ENCODE data around the gene IPO13.
A peak's percentile ranks its signal among the peaks of the same experiment; 100 is the strongest.

Gene IPO13, protein sequence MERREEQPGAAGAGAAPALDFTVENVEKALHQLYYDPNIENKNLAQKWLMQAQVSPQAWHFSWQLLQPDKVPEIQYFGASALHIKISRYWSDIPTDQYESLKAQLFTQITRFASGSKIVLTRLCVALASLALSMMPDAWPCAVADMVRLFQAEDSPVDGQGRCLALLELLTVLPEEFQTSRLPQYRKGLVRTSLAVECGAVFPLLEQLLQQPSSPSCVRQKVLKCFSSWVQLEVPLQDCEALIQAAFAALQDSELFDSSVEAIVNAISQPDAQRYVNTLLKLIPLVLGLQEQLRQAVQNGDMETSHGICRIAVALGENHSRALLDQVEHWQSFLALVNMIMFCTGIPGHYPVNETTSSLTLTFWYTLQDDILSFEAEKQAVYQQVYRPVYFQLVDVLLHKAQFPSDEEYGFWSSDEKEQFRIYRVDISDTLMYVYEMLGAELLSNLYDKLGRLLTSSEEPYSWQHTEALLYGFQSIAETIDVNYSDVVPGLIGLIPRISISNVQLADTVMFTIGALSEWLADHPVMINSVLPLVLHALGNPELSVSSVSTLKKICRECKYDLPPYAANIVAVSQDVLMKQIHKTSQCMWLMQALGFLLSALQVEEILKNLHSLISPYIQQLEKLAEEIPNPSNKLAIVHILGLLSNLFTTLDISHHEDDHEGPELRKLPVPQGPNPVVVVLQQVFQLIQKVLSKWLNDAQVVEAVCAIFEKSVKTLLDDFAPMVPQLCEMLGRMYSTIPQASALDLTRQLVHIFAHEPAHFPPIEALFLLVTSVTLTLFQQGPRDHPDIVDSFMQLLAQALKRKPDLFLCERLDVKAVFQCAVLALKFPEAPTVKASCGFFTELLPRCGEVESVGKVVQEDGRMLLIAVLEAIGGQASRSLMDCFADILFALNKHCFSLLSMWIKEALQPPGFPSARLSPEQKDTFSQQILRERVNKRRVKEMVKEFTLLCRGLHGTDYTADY

DNA sequence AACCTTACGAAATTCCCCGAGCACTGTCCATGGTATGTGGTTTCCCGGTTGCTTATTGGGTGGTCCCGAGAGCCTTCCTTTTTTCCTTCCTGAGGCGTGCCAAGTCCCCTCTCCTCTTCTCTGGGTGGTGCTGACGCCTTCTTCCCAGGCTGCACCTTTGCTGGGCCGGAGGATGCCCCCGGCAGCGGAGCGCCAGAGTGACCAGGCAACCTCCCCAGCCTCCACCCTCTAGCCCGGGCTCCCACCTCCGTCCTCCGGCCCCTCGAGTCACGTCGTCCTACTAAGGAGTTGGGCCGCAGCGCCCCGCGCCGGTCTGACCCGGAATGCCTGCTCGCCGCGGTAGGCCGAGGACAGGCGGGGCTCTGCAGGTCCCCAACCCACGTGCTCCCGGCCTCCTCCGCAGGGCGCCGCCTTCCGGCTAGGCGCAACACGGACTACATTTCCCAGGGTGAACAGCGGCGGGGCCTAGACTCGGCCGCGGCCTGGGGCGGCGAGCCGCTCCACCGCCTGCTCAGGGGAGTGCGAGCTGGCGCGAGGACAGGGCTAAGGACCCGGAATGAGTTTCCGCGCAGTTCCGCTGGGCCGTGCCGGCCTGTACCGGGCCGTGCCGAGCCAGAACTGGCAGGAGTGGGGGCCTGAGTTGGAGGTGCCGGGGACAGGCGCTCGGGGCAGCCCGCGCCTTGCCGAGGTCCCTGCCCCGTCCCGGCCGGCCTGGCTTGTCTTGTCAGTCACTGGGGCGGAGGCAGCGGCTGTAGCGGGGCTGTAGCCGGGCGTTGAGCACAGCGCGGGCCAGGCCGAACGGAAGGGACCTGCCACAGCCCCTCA, at the start of gene IPO13:
IPO13 (plus strand) TSS at position 715 of the 825 bp plus-strand sequence. CDS start 651 bp downstream, outside the sequence.
- Histone ChIP-seq H3K4me1 (ENCODE audit: low read length) (peaks cover 6% of the 10 kb centered on the region), H3K9ac (ENCODE audit: low read length) (peak within 1 kb of the TSS; percentile 86), H3K4me3 (ENCODE audit: low read length) (peak within 1 kb of the TSS; percentile 96), H3K36me3 (replicated peaks; ENCODE audit: low read depth, low read length) (no peaks in the 10 kb centered on the region), H3K4me2 (ENCODE audit: low read length) (peak within 1 kb of the TSS; percentile 98), H3K27me3 (ENCODE audit: low read depth, low read length) (no peaks in the 10 kb centered on the region), H3K27ac (ENCODE audit: low read length) (peak within 1 kb of the TSS; percentile 78), H2AFZ (ENCODE audit: low read depth, low read length) (peak within 1 kb of the TSS; percentile 78), H3K9me3 (ENCODE audit: insufficient read depth, low read length) (no peaks in the 10 kb centered on the region), H4K20me1 (ENCODE audit: insufficient read depth, low read length) (no peaks in the 10 kb centered on the region), H3K79me2 (ENCODE audit: low read length) (peaks cover 30% of the 10 kb centered on the region)
- no peak for TF ChIP-seq EZH2phosphoT487 (IDR thresholded peaks at IDR 0.05; ENCODE audit: low read depth)
- TF ChIP-seq, protein P1, sequence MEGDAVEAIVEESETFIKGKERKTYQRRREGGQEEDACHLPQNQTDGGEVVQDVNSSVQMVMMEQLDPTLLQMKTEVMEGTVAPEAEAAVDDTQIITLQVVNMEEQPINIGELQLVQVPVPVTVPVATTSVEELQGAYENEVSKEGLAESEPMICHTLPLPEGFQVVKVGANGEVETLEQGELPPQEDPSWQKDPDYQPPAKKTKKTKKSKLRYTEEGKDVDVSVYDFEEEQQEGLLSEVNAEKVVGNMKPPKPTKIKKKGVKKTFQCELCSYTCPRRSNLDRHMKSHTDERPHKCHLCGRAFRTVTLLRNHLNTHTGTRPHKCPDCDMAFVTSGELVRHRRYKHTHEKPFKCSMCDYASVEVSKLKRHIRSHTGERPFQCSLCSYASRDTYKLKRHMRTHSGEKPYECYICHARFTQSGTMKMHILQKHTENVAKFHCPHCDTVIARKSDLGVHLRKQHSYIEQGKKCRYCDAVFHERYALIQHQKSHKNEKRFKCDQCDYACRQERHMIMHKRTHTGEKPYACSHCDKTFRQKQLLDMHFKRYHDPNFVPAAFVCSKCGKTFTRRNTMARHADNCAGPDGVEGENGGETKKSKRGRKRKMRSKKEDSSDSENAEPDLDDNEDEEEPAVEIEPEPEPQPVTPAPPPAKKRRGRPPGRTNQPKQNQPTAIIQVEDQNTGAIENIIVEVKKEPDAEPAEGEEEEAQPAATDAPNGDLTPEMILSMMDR (IDR thresholded peaks at IDR 0.05; ENCODE audit: low read depth, low read length): peak; percentile 51

- Histone ChIP-seq H3K79me2 (ENCODE audit: low read length) (no peaks in the 10 kb centered on the region), H3K4me1 (ENCODE audit: low read length) (no peaks in the 10 kb centered on the region), H4K20me1 (ENCODE audit: insufficient read depth, low read length) (no peaks in the 10 kb centered on the region), H3K4me2 (ENCODE audit: low read length) (no peak overlapping the region), H3K36me3 (replicated peaks; ENCODE audit: low read depth, low read length) (no peaks in the 10 kb centered on the region), H3K9me3 (ENCODE audit: insufficient read depth, low read length) (no peaks in the 10 kb centered on the region), H3K9ac (ENCODE audit: low read length) (no peak overlapping the region), H3K27ac (ENCODE audit: low read length) (no peak overlapping the region), H3K27me3 (ENCODE audit: low read depth, low read length) (no peaks in the 10 kb centered on the region), H2AFZ (ENCODE audit: low read depth, low read length) (no peak overlapping the region), H3K4me3 (ENCODE audit: low read length) (no peak overlapping the region)
- TF ChIP-seq EZH2phosphoT487 (IDR thresholded peaks at IDR 0.05; ENCODE audit: low read depth): no peak
- TF ChIP-seq, protein P1 (IDR thresholded peaks at IDR 0.05; ENCODE audit: low read depth, low read length): no peak
Measured at GRCh38 chr1:43898981-43899380, 47.8 kb upstream of the IPO13 start.

DNA sequence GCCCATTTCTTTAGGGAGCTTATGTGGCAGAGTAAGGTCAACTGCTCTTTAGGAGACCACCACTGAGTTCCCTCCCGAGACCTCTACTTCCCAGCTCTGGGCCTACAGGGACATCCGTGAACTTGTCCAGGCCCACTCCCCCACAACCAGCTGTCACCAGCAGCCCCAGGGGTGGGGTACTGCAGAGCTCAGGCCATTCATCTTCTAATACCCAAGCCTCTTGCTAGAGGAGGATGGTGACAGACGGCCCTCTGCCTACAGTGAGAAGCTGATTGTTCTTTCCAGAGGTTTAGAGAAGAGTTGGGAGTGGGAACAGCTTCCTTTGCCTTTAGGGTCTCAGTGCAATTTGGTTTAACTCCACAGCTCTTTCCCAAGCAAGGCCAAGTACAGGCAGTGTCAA, 46.4 kb upstream of the IPO13 start:
- no peak overlapping the region for H3K9ac ChIP-seq (ENCODE audit: low read length)

More for the DNA sequence above, 46.4 kb upstream of the IPO13 start:
- Histone ChIP-seq H3K4me2 (ENCODE audit: low read length) (no peak overlapping the region), H3K9me3 (ENCODE audit: insufficient read depth, low read length) (no peaks in the 10 kb centered on the region), H3K36me3 (replicated peaks; ENCODE audit: low read depth, low read length) (no peaks in the 10 kb centered on the region), H4K20me1 (ENCODE audit: insufficient read depth, low read length) (no peaks in the 10 kb centered on the region), H2AFZ (ENCODE audit: low read depth, low read length) (no peak overlapping the region), H3K27me3 (ENCODE audit: low read depth, low read length) (no peaks in the 10 kb centered on the region), H3K4me1 (ENCODE audit: low read length) (no peaks in the 10 kb centered on the region), H3K4me3 (ENCODE audit: low read length) (no peak overlapping the region), H3K79me2 (ENCODE audit: low read length) (no peaks in the 10 kb centered on the region), H3K27ac (ENCODE audit: low read length) (no peak overlapping the region)
- no peak for TF ChIP-seq EZH2phosphoT487 (IDR thresholded peaks at IDR 0.05; ENCODE audit: low read depth)
- TF ChIP-seq, protein P1 (IDR thresholded peaks at IDR 0.05; ENCODE audit: low read depth, low read length): no peak

All from OCI-LY3 (cell line).